Measurements from ENCODE around the gene TMEM41B. TPM values are rescaled to one million over a fixed set of nuclear protein-coding genes. Genes with fewer than 3 reads are reported as not detected.

The TMEM41B gene
- total RNA-seq, 1 donor from 2014 or later: 18.9 TPM

DNA sequence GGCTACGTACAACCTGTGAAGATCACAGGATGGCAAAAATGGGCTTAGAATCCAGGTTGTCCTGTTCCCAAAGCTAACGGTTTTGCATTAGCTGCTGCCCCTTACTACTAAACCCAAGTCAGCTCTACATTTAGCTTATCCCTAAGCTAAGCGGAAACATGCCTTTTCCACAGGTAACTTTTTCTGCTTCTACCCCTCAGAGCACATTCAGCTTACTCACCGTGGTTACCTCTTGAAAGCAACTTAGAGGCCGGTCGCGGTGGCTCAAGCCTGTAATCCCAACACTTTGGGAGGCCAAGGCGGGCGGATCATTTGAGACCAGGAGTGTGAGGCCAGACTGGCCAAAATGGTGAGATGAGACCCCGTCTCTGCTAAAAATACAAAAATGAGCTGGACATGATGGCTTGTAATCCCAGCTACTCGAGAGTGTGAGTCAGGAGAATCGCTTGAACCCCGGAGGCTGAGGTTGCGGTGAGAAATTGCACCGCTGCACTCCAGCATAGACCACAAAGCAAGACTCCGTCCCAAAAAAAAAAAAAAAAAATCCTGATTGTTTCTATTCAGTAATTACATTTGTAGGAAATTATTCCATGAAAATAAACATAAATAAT lies 790 bp upstream of the TMEM41B start:
- TF ChIP-seq POLR2A (IDR thresholded peaks at IDR 0.05): no peak
- no peak for TF ChIP-seq POLR2AphosphoS5 (IDR thresholded peaks at IDR 0.05; ENCODE audit: insufficient read depth in 1 of 2, low read depth in 1 of 2)
- no peak for TF ChIP-seq CTCF (IDR thresholded peaks at IDR 0.05)
- Histone ChIP-seq H3K27ac (peak overlapping the region; percentile 84), H3K36me3 (no peaks in the 10 kb centered on the region), H3K4me1 (peaks cover 35% of the 10 kb centered on the region), H3K9me3 (no peaks in the 10 kb centered on the region), H3K27me3 (no peaks in the 10 kb centered on the region), H3K4me3 (peak overlapping the region; percentile 71 to 86)
- DNase-seq (ENCODE audit: extremely low spot score in 2 of 2): no peak
- intact Hi-C loops (cut with DNase I): loop anchor here (10.0 kb wide), 1 partner anchor 70 kb away; the partner anchor contains the start of gene IPO7

GRCh38 chr11:9313648-9314290 lies 624 bp downstream of the TMEM41B start:
- Histone ChIP-seq H3K36me3 (no peaks in the 10 kb centered on the region), H3K27ac (peak overlapping the region; percentile 84), H3K4me3 (peak overlapping the region; percentile 71 to 86), H3K9me3 (no peaks in the 10 kb centered on the region), H3K27me3 (no peaks in the 10 kb centered on the region), H3K4me1 (peaks cover 35% of the 10 kb centered on the region)
- TF ChIP-seq CTCF (IDR thresholded peaks at IDR 0.05) (no peak), POLR2AphosphoS5 (IDR thresholded peaks at IDR 0.05; ENCODE audit: insufficient read depth in 1 of 2, low read depth in 1 of 2) (no peak), POLR2A (IDR thresholded peaks at IDR 0.05) (no peak)
- no peak for DNase-seq (ENCODE audit: extremely low spot score in 2 of 2)
- intact Hi-C loops (cut with DNase I): loop anchor here (10.0 kb wide), 1 partner anchor 71 kb away; the partner anchor contains the start of gene IPO7

DNA sequence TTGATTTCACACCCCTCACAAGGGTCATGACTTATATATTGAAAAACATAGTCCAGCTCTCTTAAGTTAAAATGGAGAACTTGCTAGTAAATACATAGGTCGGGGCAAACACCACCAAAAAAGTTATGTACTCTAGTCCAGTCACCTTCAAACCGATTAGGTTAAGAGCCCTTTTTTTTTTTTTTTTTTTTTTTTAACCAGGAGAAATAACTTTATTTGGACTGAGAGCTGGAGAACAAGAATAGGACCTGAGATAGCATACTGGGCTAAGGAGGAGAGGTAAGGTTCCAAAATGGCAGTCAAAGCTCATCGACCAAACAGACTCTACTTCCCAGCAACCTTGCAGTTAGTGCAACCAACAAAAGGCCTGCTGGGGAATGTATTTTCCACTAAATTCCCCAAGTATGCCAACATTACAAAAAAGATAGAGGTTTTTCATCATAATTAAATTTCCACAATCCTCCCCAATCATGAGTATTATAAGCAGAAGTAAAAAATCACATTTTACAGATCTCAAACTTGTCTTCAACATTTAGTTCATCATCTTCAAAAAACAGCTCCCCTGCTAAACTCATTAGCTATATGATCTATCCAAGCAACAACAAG lies 3.8 kb downstream of the TMEM41B start:
- H3K9me3 ChIP-seq: no peaks in the 10 kb centered on the region
- no peaks in the 10 kb centered on the region for H3K36me3 ChIP-seq
- no peak for DNase-seq (ENCODE audit: extremely low spot score in 2 of 2)
- TF ChIP-seq POLR2A (IDR thresholded peaks at IDR 0.05) (no peak), POLR2AphosphoS5 (IDR thresholded peaks at IDR 0.05; ENCODE audit: insufficient read depth in 1 of 2, low read depth in 1 of 2) (no peak), CTCF (IDR thresholded peaks at IDR 0.05) (no peak)
- no peaks in the 10 kb centered on the region for H3K27me3 ChIP-seq
- H3K4me3 ChIP-seq: no peak overlapping the region
- peaks cover 35% of the 10 kb centered on the region for H3K4me1 ChIP-seq
- no peak overlapping the region for H3K27ac ChIP-seq
- intact Hi-C loops (cut with DNase I): loop anchor here (10.0 kb wide), 1 partner anchor 74 kb away; the partner anchor contains the start of gene IPO7

DNA sequence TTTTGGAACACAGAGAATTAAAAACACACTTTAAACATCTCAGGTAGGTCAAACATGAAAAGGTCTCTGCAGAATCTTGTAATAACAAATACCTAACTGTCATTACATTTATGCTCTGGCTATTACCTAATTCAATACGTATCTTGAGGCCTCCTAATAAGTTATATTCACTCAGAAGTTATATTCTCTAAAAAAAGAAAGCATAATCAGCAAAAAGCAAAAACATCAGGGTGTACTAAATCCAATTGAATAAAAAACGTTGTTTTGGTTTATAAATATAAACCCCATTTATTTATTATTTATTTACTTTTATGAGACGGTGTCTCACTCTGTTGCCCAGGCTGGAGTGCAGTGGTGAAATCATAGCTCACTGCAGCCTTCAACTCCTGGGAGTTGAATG lies 10.2 kb downstream of the TMEM41B start:
- Histone ChIP-seq H3K27ac (no peak overlapping the region), H3K4me1 (no peaks in the 10 kb centered on the region), H3K4me3 (no peak overlapping the region), H3K27me3 (no peaks in the 10 kb centered on the region), H3K36me3 (peaks cover 0 to 6% of the 10 kb centered on the region in 2 donors), H3K9me3 (no peaks in the 10 kb centered on the region)
- intact Hi-C loops (cut with DNase I): no loop called here
- no peak for DNase-seq (ENCODE audit: extremely low spot score in 2 of 2)
- TF ChIP-seq POLR2A (IDR thresholded peaks at IDR 0.05) (no peak), POLR2AphosphoS5 (IDR thresholded peaks at IDR 0.05; ENCODE audit: insufficient read depth in 1 of 2, low read depth in 1 of 2) (no peak), CTCF (IDR thresholded peaks at IDR 0.05) (no peak)
